H1 (cell line): ENCODE data around the gene MBNL2. TPM values are rescaled to one million over a fixed set of nuclear protein-coding genes. Genes with fewer than 3 reads are reported as not detected.

Source experiments
- CTCF ChIA-PET: fragments of 300-600 bp; sonication (Branson Sonifier 250); formaldehyde crosslinking; loops from one replicate; lab custom pipeline; 2021; ENCODE audit not compliant: partially characterized antibody; lab: Charles Lee
- POLR2A ChIA-PET: fragments of 300-600 bp; sonication (Branson Sonifier 250); formaldehyde crosslinking; loops from one replicate; lab custom pipeline; 2021; ENCODE audit warnings: inconsistent platforms; ENCODE audit not compliant: partially characterized antibody; lab: Charles Lee
- DNase-seq, 2 experiments: peaks; one replicate each; pipeline versions ENCODE4 v3.0.0 to v3.0.0-alpha.2; 2010 to 2022; ENCODE audit warnings: low spot score in 2 of 2, low read depth in 1 of 2, mixed read lengths in 1 of 2
- FAIRE-seq: peaks from 2 replicates; lab custom pipeline; 2011; peaks lifted over from hg19 to GRCh38; lab: Jason Lieb, UNC
- H2AFZ ChIP-seq: 2 replicates; pipeline ENCODE4 v1.8.1; 2012; ENCODE audit warnings: low read length, inconsistent platforms
- H2AK5ac ChIP-seq: 2 replicates; pipeline ENCODE4 v1.6.1; 2013; ENCODE audit warnings: low read depth, low read length
- H2BK120ac ChIP-seq: replicated peaks from 2 replicates; pipeline ENCODE3; 2013; ENCODE audit warnings: low read depth, low read length, inconsistent platforms
- H2BK12ac ChIP-seq: 2 replicates; pipeline ENCODE4 v1.6.1; 2013; ENCODE audit warnings: low read depth, low read length
- H2BK15ac ChIP-seq: 2 replicates; pipeline ENCODE4 v1.6.1; 2013; ENCODE audit warnings: low read length
- H2BK20ac ChIP-seq: 2 replicates; pipeline ENCODE4 v1.6.1; 2013; ENCODE audit warnings: low read length
- H2BK5ac ChIP-seq: 2 replicates; pipeline ENCODE4 v1.6.1; 2013; ENCODE audit warnings: low read depth, low read length
- H3K14ac ChIP-seq: 2 replicates; pipeline ENCODE4 v1.6.1; 2013; ENCODE audit warnings: inconsistent platforms; ENCODE audit not compliant: insufficient read length
- H3K18ac ChIP-seq: 2 replicates; pipeline ENCODE4 v1.6.1; 2013; ENCODE audit warnings: low read length; ENCODE audit errors: extremely low read depth
- H3K23ac ChIP-seq: 2 replicates; pipeline ENCODE4 v1.6.1; 2013; ENCODE audit warnings: inconsistent platforms; ENCODE audit not compliant: insufficient read length
- H3K23me2 ChIP-seq: 2 replicates; pipeline ENCODE4 v1.6.1; 2013; ENCODE audit warnings: low read depth, low read length
- H3K27ac ChIP-seq: 2 replicates; pipeline ENCODE4 v1.6.1; 2011; ENCODE audit warnings: low read depth, low read length, inconsistent platforms
- H3K27me3 ChIP-seq, 4 experiments: replicated peaks in 1 of 4; 1 replicate in 1 of 4; 2 replicates in 3 of 4; pipeline versions ENCODE4 v1.6.1 to v1.8.1; 2011 to 2013; ENCODE audit warnings: low read length in 3 of 4, mild to moderate bottlenecking in 3 of 4, inconsistent platforms in 2 of 4, mixed read lengths in 2 of 4, moderate library complexity in 1 of 4; ENCODE audit not compliant: control insufficient read depth in 3 of 4, insufficient read depth in 3 of 4; ENCODE audit errors: extremely low read depth in 1 of 4
- H3K36me3 ChIP-seq, 4 experiments: 2 replicates each; pipeline versions ENCODE4 v1.6.1 to v1.8.1; 2011 to 2013; ENCODE audit warnings: mild to moderate bottlenecking in 4 of 4, low read length in 3 of 4, moderate library complexity in 2 of 4, control low read depth in 1 of 4, inconsistent platforms in 1 of 4; ENCODE audit not compliant: insufficient read depth in 4 of 4, control insufficient read depth in 2 of 4
- H3K4ac ChIP-seq: replicated peaks from 2 replicates; pipeline ENCODE3; 2013; ENCODE audit warnings: low read length, low read depth, mixed read lengths, inconsistent platforms; ENCODE audit not compliant: insufficient read length
- H3K4me1 ChIP-seq, 4 experiments: replicated peaks in 1 of 4; 1 replicate in 1 of 4; 2 replicates in 3 of 4; pipeline versions ENCODE4 v1.6.1 to v1.8.1; 2011 to 2013; ENCODE audit warnings: low read length in 3 of 4, inconsistent platforms in 2 of 4, mixed read lengths in 1 of 4; ENCODE audit not compliant: insufficient read depth in 4 of 4, control insufficient read depth in 3 of 4
- H3K4me2 ChIP-seq, 2 experiments: 2 replicates each; pipeline versions ENCODE4 v1.6.1 to v1.8.1; 2011 to 2013; ENCODE audit warnings: low read depth in 2 of 2, low read length in 2 of 2, control low read depth in 1 of 2, inconsistent platforms in 1 of 2, mild to moderate bottlenecking in 1 of 2; ENCODE audit not compliant: insufficient read depth in 1 of 2
- H3K4me3 ChIP-seq, 4 experiments: fragments of 200-600, 300-600 bp in 1 of 4; sonication (generic), shearing (Covaris generic), sonication (Bioruptor Twin) in 1 of 4; 2 replicates each; pipeline versions ENCODE4 v1.5.1 to v1.8.1; 2011 to 2016; ENCODE audit warnings: low read length in 4 of 4, low read depth in 3 of 4, control low read depth in 2 of 4, inconsistent platforms in 2 of 4, mild to moderate bottlenecking in 2 of 4, mixed read lengths in 1 of 4, moderate library complexity in 1 of 4; ENCODE audit not compliant: insufficient read depth in 2 of 4; ENCODE audit errors: extremely low read depth in 1 of 4
- H3K56ac ChIP-seq: replicated peaks from 2 replicates; pipeline ENCODE3; 2013; ENCODE audit warnings: low read depth, mild to moderate bottlenecking, mixed read lengths, low read length, inconsistent platforms; ENCODE audit not compliant: insufficient read length
- H3K79me1 ChIP-seq: 2 replicates; pipeline ENCODE4 v1.6.1; 2013; ENCODE audit warnings: low read depth, low read length, control low read depth
- H3K79me2 ChIP-seq, 2 experiments: 2 replicates each; pipeline versions ENCODE4 v1.6.1 to v1.8.1; 2012 to 2013; ENCODE audit warnings: low read length in 2 of 2, mild to moderate bottlenecking in 2 of 2, inconsistent platforms in 1 of 2; ENCODE audit not compliant: insufficient read depth in 2 of 2, control insufficient read depth in 1 of 2
- H3K9ac ChIP-seq, 4 experiments: replicated peaks in 1 of 4; 1 replicate in 1 of 4; 2 replicates in 3 of 4; pipeline versions ENCODE4 v1.6.1 to v1.8.1; 2011 to 2013; ENCODE audit warnings: low read depth in 3 of 4, low read length in 3 of 4, control low read depth in 2 of 4, mild to moderate bottlenecking in 2 of 4, moderate library complexity in 2 of 4, inconsistent platforms in 1 of 4; ENCODE audit errors: extremely low read depth in 1 of 4
- H3K9me3 ChIP-seq, 2 experiments: 2 replicates each; pipeline versions ENCODE4 v1.6.1 to v1.8.1; 2012 to 2013; ENCODE audit warnings: mild to moderate bottlenecking in 2 of 2, moderate library complexity in 2 of 2, control low read depth in 1 of 2, inconsistent platforms in 1 of 2, low read depth in 1 of 2, low read length in 1 of 2, mixed read lengths in 1 of 2; ENCODE audit not compliant: insufficient read depth in 2 of 2
- H4K20me1 ChIP-seq, 2 experiments: replicated peaks in 1 of 2; 2 replicates each; pipeline versions ENCODE3 to v1.8.1; 2011 to 2013; ENCODE audit warnings: inconsistent platforms in 2 of 2, low read length in 2 of 2, mild to moderate bottlenecking in 1 of 2; ENCODE audit not compliant: insufficient read depth in 2 of 2, control insufficient read depth in 1 of 2
- H4K5ac ChIP-seq: 2 replicates; pipeline ENCODE4 v1.6.1; 2013; ENCODE audit warnings: low read length, low read depth, mixed read lengths, inconsistent platforms; ENCODE audit not compliant: insufficient read length
- H4K8ac ChIP-seq: 2 replicates; pipeline ENCODE4 v1.8.0; 2013; ENCODE audit warnings: mild to moderate bottlenecking, moderate library complexity, low read length, inconsistent platforms; ENCODE audit not compliant: insufficient read depth; ENCODE audit errors: extremely low read depth
- H4K91ac ChIP-seq: replicated peaks from 2 replicates; pipeline ENCODE3; 2013; ENCODE audit warnings: low read length, mixed read lengths, inconsistent platforms; ENCODE audit not compliant: insufficient read length
- POLR2A ChIP-seq, 2 experiments: IDR thresholded peaks; 1 replicate in 1 of 2; 2 replicates in 1 of 2; pipeline ENCODE4 v1.6.1; 2011; ENCODE audit warnings: low read depth in 2 of 2, low read length in 2 of 2, mild to moderate bottlenecking in 2 of 2; ENCODE audit errors: control extremely low read depth in 1 of 2
- WGBS, 2 experiments: shearing (Covaris generic) in 1 of 2; methylation state at CpG; one replicate each; pipeline versions ENCODE4 v1.1.6 to v1.1.7; 2013 to 2015; ENCODE audit warnings: low lambda C conversion rate in 2 of 2, mixed read lengths in 2 of 2, inconsistent platforms in 1 of 2, low coverage in 1 of 2, missing lambda C conversion rate in 1 of 2; ENCODE audit not compliant: insufficient replicate concordance in 2 of 2, insufficient coverage in 1 of 2, insufficient read length in 1 of 2; ENCODE audit errors: extremely low coverage in 1 of 2, missing lambda C conversion rate in 1 of 2; 5-methylcytosine and 5-hydroxymethylcytosine counted together
- polyA plus RNA-seq, 7 experiments: library from polyadenylated mRNA; depleted of rRNA in 3 of 7; stranded (reverse) in 5 of 7; unstranded in 2 of 7; fragments of >200 nt in 5 of 7; fragments of 200-250 nt in 2 of 7; gene quantifications; 1 replicate in 5 of 7; 2 replicates in 1 of 7; 4 replicates in 1 of 7; pipeline versions ENCODE4 v1.2.1 to v1.2.3, GENCODE V29; 2011 to 2013; ENCODE audit warnings: missing spikeins in 2 of 7, mixed read lengths in 2 of 7
- total RNA-seq: library from RNA; stranded (reverse); fragmentation: NEBNext Ultra II Directional; extraction: Animal tissue kit (Norgen Biotek cat#: 25700); gene quantifications from 2 replicates; pipeline ENCODE4 v1.2.1, GENCODE V29; 2021

MBNL2 gene
- total and polyA plus RNA-seq, 2 of the 8 experiments (the other 6 are each of a cell fraction or from before 2014, with no cell fraction given), result 1.0 to 2.6 TPM

DNA sequence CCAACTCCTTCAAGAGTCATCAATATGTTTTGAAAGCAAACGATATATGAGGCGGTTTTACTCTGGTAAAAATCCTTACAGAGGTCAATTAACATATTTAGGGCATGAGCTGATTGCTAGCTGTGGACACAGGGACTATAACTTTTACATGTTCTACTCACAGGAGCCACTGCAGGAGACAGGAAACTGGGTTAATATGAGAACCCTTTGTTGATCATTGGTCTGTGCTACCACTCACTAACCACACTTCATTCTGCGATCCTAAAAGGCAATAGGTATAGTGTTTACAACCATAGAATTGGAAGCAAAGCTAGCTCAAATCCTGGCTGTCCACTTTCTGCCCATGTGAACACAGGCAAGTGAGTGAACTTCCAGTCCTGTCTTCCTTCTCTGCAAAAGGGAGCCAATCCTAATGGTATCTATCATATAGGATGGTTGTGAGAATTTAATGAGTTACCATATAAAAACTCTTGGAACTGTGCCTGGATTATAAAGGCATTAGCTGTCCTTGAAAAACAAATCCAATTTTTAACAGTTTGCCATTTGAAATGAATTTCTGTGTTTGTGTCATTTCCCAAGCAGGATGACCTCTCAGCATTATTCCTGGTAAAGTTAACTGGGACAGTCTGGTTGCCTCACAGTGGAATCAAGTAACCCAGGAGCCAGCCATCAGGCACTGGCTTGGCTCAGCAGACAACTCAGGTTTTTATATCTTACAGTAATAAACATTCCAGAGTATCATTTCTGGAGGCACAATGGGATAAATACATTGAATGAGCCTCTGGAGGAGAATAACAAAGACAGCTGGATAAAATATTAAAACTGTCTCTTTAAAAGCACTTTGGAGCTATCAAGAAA lies 182.0 kb downstream of the MBNL2 start:
- no peak overlapping the region for H2AK5ac ChIP-seq
- H2BK15ac ChIP-seq, result no peak overlapping the region
- no peak overlapping the region for H3K27ac ChIP-seq
- CTCF ChIA-PET, result no interaction called here
- H4K5ac ChIP-seq, result no peak overlapping the region
- no peak overlapping the region for H3K4me3 ChIP-seq
- H3K23ac ChIP-seq, result no peak overlapping the region
- no peak overlapping the region for H4K91ac ChIP-seq
- no peak overlapping the region for H2BK20ac ChIP-seq
- no peaks in the 10 kb centered on the region for H3K23me2 ChIP-seq
- no peak for FAIRE-seq
- no peak overlapping the region for H2AFZ ChIP-seq
- no peaks in the 10 kb centered on the region for H3K36me3 ChIP-seq
- H3K79me1 ChIP-seq, result no peaks in the 10 kb centered on the region
- H2BK120ac ChIP-seq, result no peak overlapping the region
- no peaks in the 10 kb centered on the region for H3K4me1 ChIP-seq
- no peak overlapping the region for H4K8ac ChIP-seq
- no peak for TF ChIP-seq POLR2A (IDR thresholded peaks at IDR 0.05; ENCODE audit: control extremely low read depth in 1 of 2, low read depth in 2 of 2, low read length in 2 of 2)
- TF ChIP-seq, all 59 proteins: peak for 0
- Histone ChIP-seq H3K27me3 (no peaks in the 10 kb centered on the region), H2BK5ac (no peak overlapping the region), H3K79me2 (no peaks in the 10 kb centered on the region), H3K14ac (no peak overlapping the region), H2BK12ac (no peak overlapping the region), H4K20me1 (no peaks in the 10 kb centered on the region), H3K9ac (no peak overlapping the region), H3K4me2 (no peak overlapping the region), H3K4ac (no peak overlapping the region), H3K18ac (no peak overlapping the region), H3K56ac (no peak overlapping the region), H3K9me3 (no peaks in the 10 kb centered on the region; a peak in 1 of 4 replicates)
- POLR2A ChIA-PET, result interaction anchor here (1.3 kb wide), 1 partner anchor 13 kb away, joined by 5 read pairs; no protein-coding TSS in a partner anchor
- 83% methylated on average over 3 of the region's 3 CpGs; no CpG with 5 or more reads in 1 of the 2 experiments for WGBS, 2 experiments
- DNase-seq, result no peak
